Endothelial cell of umbilical vein (primary cell): ENCODE measurements around the gene EPN3. TPM values are rescaled to one million over a fixed set of nuclear protein-coding genes. Genes with fewer than 3 reads are reported as not detected.

ENCODE experiments used
- BruUV-seq: library from RNA; stranded (reverse); fragments of 400-500 nt; replicated peaks from 2 replicates; lab custom pipeline; 2021; lab: Mats Ljungman, UMichigan
- CTCF ChIA-PET: fragments of 300-600, 350-600 bp; sonication (Branson Sonifier 250); formaldehyde crosslinking; loops from one replicate; lab custom pipeline; 2021; ENCODE audit warnings: antibody characterized with exemption, inconsistent platforms; lab: Charles Lee
- POLR2A ChIA-PET: fragments of 300-600, 350-600 bp; sonication (Branson Sonifier 250); formaldehyde crosslinking; loops from one replicate; lab custom pipeline; 2021; ENCODE audit warnings: antibody characterized with exemption, inconsistent platforms; lab: Charles Lee
- DNase-seq: peaks from one replicate; pipeline ENCODE4 v3.0.0-alpha.2; 2011; ENCODE audit warnings: low read depth, low spot score
- FAIRE-seq: peaks from 2 replicates; lab custom pipeline; 2011; peaks lifted over from hg19 to GRCh38; lab: Jason Lieb, UNC
- H2AFZ ChIP-seq: 2 replicates; pipeline ENCODE4 v1.6.0; 2012; ENCODE audit warnings: low read depth, low read length, control low read depth, inconsistent platforms
- H3K27ac ChIP-seq: 2 replicates; pipeline ENCODE4 v1.5.1; 2011; ENCODE audit warnings: low read depth, mild to moderate bottlenecking, control low read depth, low read length, moderate library complexity; ENCODE audit not compliant: insufficient read depth
- H3K27me3 ChIP-seq, 2 experiments: 2 replicates each; pipeline versions ENCODE4 v1.6.0 to v1.6.1; 2011; ENCODE audit warnings: low read length in 2 of 2, mixed read lengths in 1 of 2; ENCODE audit not compliant: control insufficient read depth in 2 of 2, insufficient read depth in 2 of 2
- H3K36me3 ChIP-seq, 2 experiments: 2 replicates in 1 of 2; 3 replicates in 1 of 2; pipeline ENCODE4 v1.5.1; 2011; ENCODE audit warnings: low read length in 2 of 2, mild to moderate bottlenecking in 1 of 2, moderate library complexity in 1 of 2; ENCODE audit not compliant: control insufficient read depth in 2 of 2, insufficient read depth in 2 of 2; ENCODE audit errors: extremely low read depth in 1 of 2
- H3K4me1 ChIP-seq: 3 replicates; pipeline ENCODE4 v1.5.1; 2011; ENCODE audit warnings: mild to moderate bottlenecking, low read length; ENCODE audit not compliant: control insufficient read depth, insufficient read depth; ENCODE audit errors: extremely low read depth
- H3K4me2 ChIP-seq: 2 replicates; pipeline ENCODE4 v1.6.1; 2011; ENCODE audit warnings: low read length, control low read depth, mixed read lengths; ENCODE audit not compliant: insufficient read depth
- H3K4me3 ChIP-seq, 3 experiments: fragments of 200-600 bp in 1 of 3; sonication (generic), shearing (Covaris generic) in 1 of 3; replicated peaks in 1 of 3; 2 replicates each; pipeline ENCODE4 v1.5.1; 2011 to 2016; ENCODE audit warnings: control low read depth in 3 of 3, low read length in 3 of 3, mild to moderate bottlenecking in 2 of 3, inconsistent platforms in 1 of 3, low read depth in 1 of 3, moderate library complexity in 1 of 3; ENCODE audit not compliant: insufficient read depth in 1 of 3
- H3K79me2 ChIP-seq: 2 replicates; pipeline ENCODE4 v1.6.0; 2012; ENCODE audit warnings: low read length, inconsistent platforms; ENCODE audit not compliant: control insufficient read depth, insufficient read depth
- H3K9ac ChIP-seq: replicated peaks from 2 replicates; pipeline ENCODE3; 2011; ENCODE audit warnings: low read length, control low read depth; ENCODE audit not compliant: insufficient read depth; ENCODE audit errors: extremely low read depth
- H3K9me1 ChIP-seq: replicated peaks from 3 replicates; pipeline ENCODE4 v1.6.0; 2011; ENCODE audit warnings: mild to moderate bottlenecking, low read length; ENCODE audit not compliant: control insufficient read depth, insufficient read depth; ENCODE audit errors: extremely low read depth
- H3K9me3 ChIP-seq: replicated peaks from 2 replicates; pipeline ENCODE4 v1.5.1; 2012; ENCODE audit warnings: low read length, inconsistent platforms; ENCODE audit not compliant: control insufficient read depth, insufficient read depth
- H4K20me1 ChIP-seq: replicated peaks from 2 replicates; pipeline ENCODE3; 2011; ENCODE audit warnings: mild to moderate bottlenecking, low read length; ENCODE audit not compliant: control insufficient read depth, insufficient read depth; ENCODE audit errors: extremely low read depth
- CTCF ChIP-seq, 2 donors: IDR thresholded peaks; 1 replicate in 1 of 2; 2 replicates in 1 of 2; pipeline ENCODE4 v1.5.1; 2011; ENCODE audit warnings: low read length in 2 of 2, mild to moderate bottlenecking in 2 of 2, moderate library complexity in 2 of 2, control low read depth in 1 of 2, inconsistent platforms in 1 of 2, low read depth in 1 of 2; ENCODE audit not compliant: insufficient read depth in 1 of 2; ENCODE audit errors: extremely low read depth in 1 of 2
- EZH2 ChIP-seq: IDR thresholded peaks from 2 replicates; pipeline ENCODE4 v1.6.1; 2012; ENCODE audit warnings: borderline replicate concordance, low read depth, mild to moderate bottlenecking, moderate library complexity, low read length, inconsistent platforms; ENCODE audit not compliant: severe bottlenecking
- FOS ChIP-seq: IDR thresholded peaks from 2 replicates; pipeline ENCODE4 v1.6.1; 2011; ENCODE audit warnings: mild to moderate bottlenecking, low read length, moderate library complexity, borderline replicate concordance; ENCODE audit not compliant: insufficient read depth
- GATA2 ChIP-seq: IDR thresholded peaks from 2 replicates; pipeline ENCODE4 v1.7.0; 2011; ENCODE audit warnings: low read depth, mild to moderate bottlenecking, moderate library complexity, mixed read lengths, low read length; ENCODE audit not compliant: insufficient read length, insufficient read depth
- JUN ChIP-seq: IDR thresholded peaks from 2 replicates; pipeline ENCODE4 v1.6.1; 2011; ENCODE audit warnings: borderline replicate concordance, low read depth; ENCODE audit not compliant: insufficient read length, insufficient read depth
- MYC ChIP-seq: IDR thresholded peaks from one replicate; pipeline ENCODE4 v1.6.1; 2011; ENCODE audit warnings: mild to moderate bottlenecking, low read depth, low read length
- POLR2A ChIP-seq: IDR thresholded peaks from 2 replicates; pipeline ENCODE4 v1.6.1; 2012; ENCODE audit warnings: low read depth, mild to moderate bottlenecking, control low read depth, low read length
- POLR2AphosphoS5 ChIP-seq: IDR thresholded peaks from 2 replicates; pipeline ENCODE4 v1.6.1; 2012; ENCODE audit warnings: low read depth, mild to moderate bottlenecking, control low read depth, low read length, moderate library complexity; ENCODE audit not compliant: insufficient read depth
- dilution Hi-C: fragments of 300-500 bp; cut with MboI; formaldehyde crosslinking; loops from one replicate; pipeline ENCODE4 v1.15.0; 2019; ENCODE audit warnings: low sequenced_read_pairs; ENCODE audit not compliant: extremely low pct_ligation_motif_present
- intact Hi-C: fragments of 100-400 bp; cut with micrococcal nuclease; formaldehyde crosslinking; loops from one replicate; pipeline ENCODE4 v1.10.0; 2022
- polyA plus RNA-seq, 4 experiments: library from polyadenylated mRNA; depleted of rRNA in 3 of 4; stranded (reverse) in 3 of 4; unstranded in 1 of 4; fragments of >200 nt; gene quantifications; 2 replicates each; pipeline versions ENCODE4 v1.2.1 to v1.2.3, GENCODE V29; 2011 to 2012; ENCODE audit warnings: missing spikeins in 1 of 4
- total RNA-seq: library from RNA; stranded (reverse); gene quantifications from 2 replicates; pipeline ENCODE4 v1.2.3, GENCODE V29; 2021
- TF ChIP-seq, protein P1 (sequence below): IDR thresholded peaks from 2 replicates; pipeline ENCODE4 v1.6.1; 2011; ENCODE audit not compliant: insufficient read depth, insufficient read length

The EPN3 gene
- total and polyA plus RNA-seq, 2 donors (not counting 3 experiments of a cell fraction or from before 2014, with no cell fraction given): not detected

- Histone ChIP-seq H3K27me3 (no peaks in the 10 kb centered on the region), H3K4me1 (peaks cover 4% of the 10 kb centered on the region), H3K4me2 (no peak overlapping the region), H3K9me3 (no peaks in the 10 kb centered on the region), H4K20me1 (no peaks in the 10 kb centered on the region), H3K9me1 (no peaks in the 10 kb centered on the region), H3K79me2 (no peaks in the 10 kb centered on the region), H3K27ac (no peak overlapping the region), H3K9ac (no peak overlapping the region), H3K4me3 (no peak overlapping the region), H3K36me3 (no peaks in the 10 kb centered on the region), H2AFZ (no peak overlapping the region)
- dilution Hi-C loops (no loop called here), intact Hi-C loops (no loop called here)
- POLR2A ChIA-PET: no interaction called here
- no TSS peak for BruUV-seq
- no peak for DNase-seq
- CTCF ChIA-PET: no interaction called here
- TF ChIP-seq POLR2A (no peak), MYC (no peak), JUN (no peak)
- no peak for FAIRE-seq
These were observed 19.0 kb upstream of the EPN3 start for GRCh38 chr17:50513495-50513894.

- Histone ChIP-seq H3K9me3 (no peaks in the 10 kb centered on the region), H3K27ac (no peak overlapping the region), H3K4me1 (peaks cover 6% of the 10 kb centered on the region), H3K9me1 (no peaks in the 10 kb centered on the region), H3K79me2 (no peaks in the 10 kb centered on the region), H4K20me1 (no peaks in the 10 kb centered on the region), H3K9ac (no peak overlapping the region), H3K36me3 (no peaks in the 10 kb centered on the region), H2AFZ (no peak overlapping the region), H3K27me3 (no peaks in the 10 kb centered on the region), H3K4me2 (no peak overlapping the region), H3K4me3 (no peak overlapping the region)
- DNase-seq (no peak), FAIRE-seq (no peak)
- BruUV-seq: no TSS peak
- ChIA-PET CTCF (no interaction called here), POLR2A (no interaction called here)
- TF ChIP-seq, protein P1, sequence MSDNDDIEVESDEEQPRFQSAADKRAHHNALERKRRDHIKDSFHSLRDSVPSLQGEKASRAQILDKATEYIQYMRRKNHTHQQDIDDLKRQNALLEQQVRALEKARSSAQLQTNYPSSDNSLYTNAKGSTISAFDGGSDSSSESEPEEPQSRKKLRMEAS: no peak
- TF ChIP-seq POLR2A: no peak
- TF ChIP-seq CTCF (IDR thresholded peaks at IDR 0.05; ENCODE audit: extremely low read depth in 1 of 2, insufficient read depth in 1 of 2, low read depth in 1 of 2, low read length in 2 of 2): no peak
- TF ChIP-seq EZH2: no peak
- TF ChIP-seq GATA2: no peak
- TF ChIP-seq JUN: no peak
- TF ChIP-seq MYC: no peak
- TF ChIP-seq POLR2AphosphoS5: no peak
- no peak for TF ChIP-seq FOS
- intact Hi-C loops (no loop called here), dilution Hi-C loops (no loop called here)
These were observed 18.1 kb upstream of the EPN3 start for GRCh38 chr17:50514388-50514787.
